Stimulated activated CD4-positive, alpha-beta T cell treated with anti-CD3 and anti-CD28 coated beads, Interleukin-1b, Interleukin-23, amount 100 ng/mL, for 1 hour (primary cell): ENCODE results near the gene FBLN1.
"Not testable (repeated sequence)": the region's sequence is repeated elsewhere in the genome, so short reads cannot be mapped to it uniquely, and the experiment has no call there.

Source experiments
- DNase-seq, 2 donors: peaks; one replicate each; pipeline ENCODE4 v3.0.0-alpha.2; 2020; ENCODE audit warnings: low read depth in 2 of 2

The FBLN1 gene, protein sequence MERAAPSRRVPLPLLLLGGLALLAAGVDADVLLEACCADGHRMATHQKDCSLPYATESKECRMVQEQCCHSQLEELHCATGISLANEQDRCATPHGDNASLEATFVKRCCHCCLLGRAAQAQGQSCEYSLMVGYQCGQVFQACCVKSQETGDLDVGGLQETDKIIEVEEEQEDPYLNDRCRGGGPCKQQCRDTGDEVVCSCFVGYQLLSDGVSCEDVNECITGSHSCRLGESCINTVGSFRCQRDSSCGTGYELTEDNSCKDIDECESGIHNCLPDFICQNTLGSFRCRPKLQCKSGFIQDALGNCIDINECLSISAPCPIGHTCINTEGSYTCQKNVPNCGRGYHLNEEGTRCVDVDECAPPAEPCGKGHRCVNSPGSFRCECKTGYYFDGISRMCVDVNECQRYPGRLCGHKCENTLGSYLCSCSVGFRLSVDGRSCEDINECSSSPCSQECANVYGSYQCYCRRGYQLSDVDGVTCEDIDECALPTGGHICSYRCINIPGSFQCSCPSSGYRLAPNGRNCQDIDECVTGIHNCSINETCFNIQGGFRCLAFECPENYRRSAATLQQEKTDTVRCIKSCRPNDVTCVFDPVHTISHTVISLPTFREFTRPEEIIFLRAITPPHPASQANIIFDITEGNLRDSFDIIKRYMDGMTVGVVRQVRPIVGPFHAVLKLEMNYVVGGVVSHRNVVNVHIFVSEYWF

GRCh38 chr22:45502215-45503049 lies at the start of gene FBLN1:
Gene FBLN1, plus strand, starts transcription at chr22:45502883. Its CDS starts 103 bp downstream, at chr22:45502986.
- DNase-seq = no peak

GRCh38 chr22:45453764-45454163 lies 48.9 kb upstream of the FBLN1 start:
- DNase-seq = no peak

- no peak for DNase-seq
Observed at GRCh38 chr22:45454275-45454674, 48.4 kb upstream of the FBLN1 start.

DNA sequence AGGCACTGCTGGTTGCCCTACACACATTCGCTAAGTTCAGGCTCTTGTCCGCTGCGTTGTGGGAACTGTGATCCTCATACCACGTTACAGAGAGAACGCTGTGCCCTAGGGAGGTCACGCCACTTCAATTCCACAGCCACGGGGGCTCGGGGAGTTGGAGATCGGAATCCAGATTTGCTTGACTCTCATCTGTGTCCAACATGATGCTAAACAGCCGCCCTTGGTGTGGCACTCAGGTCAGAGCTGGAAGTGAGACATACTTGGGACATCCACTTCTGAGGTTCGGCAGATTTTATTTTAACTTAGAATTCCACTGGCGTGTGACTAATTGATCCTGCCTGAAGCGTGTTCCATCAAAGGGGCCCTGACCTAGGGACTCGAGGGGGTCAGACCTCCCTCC lies 47.5 kb upstream of the FBLN1 start:
- no peak for DNase-seq

DNA sequence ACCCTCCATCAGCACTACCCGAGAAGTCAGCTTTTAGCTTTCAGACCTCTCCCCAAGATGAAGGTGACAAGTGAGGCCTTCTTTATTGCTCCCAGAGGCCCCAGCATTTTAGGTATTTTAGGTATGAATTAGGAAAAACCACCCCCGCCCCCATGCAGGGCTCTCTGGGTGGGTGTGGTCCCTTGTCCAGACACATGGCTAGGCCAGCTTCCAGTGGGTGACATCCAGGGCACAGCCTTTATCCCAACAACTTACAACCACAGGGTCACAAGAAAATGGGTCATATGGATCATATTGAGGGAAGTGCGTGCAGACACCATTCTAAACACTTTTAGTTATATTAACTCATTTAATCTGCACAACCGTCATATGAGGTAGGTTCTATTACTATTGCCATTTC lies 47.1 kb upstream of the FBLN1 start:
- no peak for DNase-seq

GRCh38 chr22:45456811-45457210 lies 45.9 kb upstream of the FBLN1 start:
- DNase-seq = no peak

GRCh38 chr22:45458532-45458931 lies 44.2 kb upstream of the FBLN1 start:
- no peak for DNase-seq

DNA sequence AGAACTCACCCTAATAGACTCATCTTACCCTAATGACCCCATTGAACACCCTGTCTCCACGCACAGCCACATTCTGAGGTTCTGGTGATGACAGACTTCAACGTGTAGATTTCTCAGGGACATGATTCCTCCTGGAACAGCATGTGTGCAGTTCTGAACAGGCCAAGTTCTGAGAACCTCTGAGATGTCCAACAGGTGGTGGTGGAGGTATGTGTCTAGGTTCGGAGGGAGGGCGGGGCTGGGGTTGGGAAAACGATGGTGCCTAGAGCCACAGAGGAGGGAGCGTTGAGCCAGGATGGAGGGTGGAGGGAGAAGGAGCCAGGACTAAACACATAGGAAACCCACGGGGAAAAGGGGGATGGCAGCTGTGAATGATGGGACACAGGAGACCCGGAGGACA lies 43.4 kb upstream of the FBLN1 start:
- DNase-seq = no peak

GRCh38 chr22:45460288-45461109 lies 42.2 kb upstream of the FBLN1 start:
- no peak for DNase-seq

DNA sequence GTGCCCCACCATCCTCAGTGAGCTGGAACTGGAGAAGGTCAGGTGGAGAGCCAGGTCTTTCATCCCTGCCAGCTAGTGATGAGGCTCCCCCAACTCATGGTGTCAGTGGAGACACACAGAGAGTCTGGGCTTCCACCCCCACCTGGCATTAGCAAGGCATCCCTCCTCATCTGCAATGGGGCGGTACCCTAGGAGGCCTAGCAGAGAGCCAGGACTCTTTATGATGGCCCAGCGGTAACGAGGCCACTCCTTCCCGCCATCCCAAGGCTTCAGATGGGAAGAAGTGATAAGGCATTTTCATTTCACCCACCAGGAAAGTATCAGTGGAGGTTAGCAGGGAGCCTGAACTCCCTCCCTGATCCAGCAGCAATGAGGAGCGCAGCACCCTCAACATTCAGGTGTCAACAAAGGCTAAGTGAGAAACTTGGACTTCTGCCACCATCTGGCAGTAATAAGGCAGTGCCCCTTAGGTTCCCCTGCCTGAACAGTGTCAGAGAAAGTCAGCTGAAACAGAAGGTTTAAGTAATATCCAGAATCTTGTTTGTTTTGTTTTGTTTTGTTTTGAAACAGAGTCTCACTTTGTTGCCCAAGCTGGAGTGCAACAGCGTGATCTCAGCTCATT lies 40.5 kb upstream of the FBLN1 start:
- DNase-seq = no peak

DNA sequence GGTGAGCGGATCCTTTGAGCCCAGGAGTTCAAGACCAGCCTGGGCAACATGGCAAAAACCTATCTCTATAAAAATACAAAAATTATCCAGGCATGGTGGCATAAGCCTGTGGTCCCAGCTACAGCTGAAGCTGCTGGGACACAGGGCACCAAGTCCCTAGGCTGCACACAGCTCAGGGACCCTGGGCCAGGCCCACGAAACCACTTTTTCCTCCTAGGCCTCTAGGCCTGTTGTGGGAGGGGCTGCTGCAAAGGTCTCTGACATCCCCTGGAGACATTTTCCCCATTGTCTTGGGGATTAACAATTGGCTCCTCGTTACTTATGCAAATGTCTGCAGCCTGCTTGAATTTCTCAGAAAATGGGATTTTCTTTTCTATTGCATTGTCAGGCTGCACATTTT lies 39.0 kb upstream of the FBLN1 start:
- DNase-seq = not testable (repeated sequence)

DNA sequence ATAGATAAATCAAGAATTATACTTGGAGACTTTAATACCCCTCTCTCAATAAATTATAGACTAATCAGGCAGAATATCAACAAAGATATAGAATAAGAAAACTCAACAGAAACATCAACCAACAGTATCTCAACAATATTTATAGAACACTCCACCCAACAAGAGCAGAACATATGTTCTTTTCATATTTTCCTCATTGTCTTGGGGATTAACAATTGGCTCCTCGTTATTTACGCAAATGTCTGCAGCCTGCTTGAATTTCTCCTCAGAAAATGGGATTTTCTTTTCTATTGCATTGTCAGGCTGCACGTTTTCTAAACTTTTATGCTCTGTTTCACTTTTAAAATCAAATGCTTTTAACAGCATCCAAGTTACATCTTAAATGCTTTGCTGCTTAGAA lies 37.0 kb upstream of the FBLN1 start:
- no peak for DNase-seq

GRCh38 chr22:45468872-45469271 lies 33.8 kb upstream of the FBLN1 start:
- no peak for DNase-seq

GRCh38 chr22:45469281-45470073 lies 33.2 kb upstream of the FBLN1 start:
- DNase-seq = no peak

DNA sequence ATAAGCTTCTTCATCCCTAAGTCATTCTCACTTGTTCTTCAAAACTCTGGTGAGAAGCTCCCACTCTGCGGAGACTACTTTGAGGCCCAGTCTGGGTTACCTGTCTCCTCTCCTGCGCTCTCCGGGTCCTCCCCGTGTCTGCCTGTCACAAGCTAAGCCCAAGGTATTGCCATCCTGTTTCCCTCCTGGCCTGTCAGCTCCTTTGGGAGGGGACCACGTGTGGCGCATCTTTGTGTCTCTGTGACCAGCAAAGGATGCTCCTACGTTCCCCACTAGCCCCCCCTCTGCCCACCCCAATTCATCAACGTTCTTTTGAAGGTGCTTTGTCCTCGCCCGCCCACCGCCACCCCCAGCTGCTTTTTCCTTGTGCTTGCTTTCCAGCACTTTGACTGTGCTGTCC lies 31.8 kb upstream of the FBLN1 start:
- DNase-seq = no peak

DNA sequence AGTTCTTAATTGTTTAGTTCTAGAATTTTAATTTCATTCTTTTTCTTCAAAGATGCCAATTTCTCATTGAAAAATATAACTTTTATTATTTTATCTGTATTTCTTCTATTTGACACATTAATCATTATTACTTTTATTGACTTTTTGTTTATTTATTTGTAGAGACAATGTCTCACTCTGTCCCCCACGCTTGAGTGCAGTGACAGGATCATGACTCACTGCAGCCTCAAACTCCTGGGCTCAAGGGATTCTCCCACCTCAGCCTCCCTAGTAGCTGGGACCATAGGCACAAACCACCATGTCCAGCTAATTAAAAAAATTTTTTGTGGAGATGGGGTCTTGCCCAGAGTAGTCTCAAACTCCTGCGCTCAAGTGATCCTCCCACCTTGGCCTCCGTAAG lies 30.3 kb upstream of the FBLN1 start:
- DNase-seq = no peak

GRCh38 chr22:45473626-45474237 lies 29.0 kb upstream of the FBLN1 start:
- DNase-seq = no peak

DNA sequence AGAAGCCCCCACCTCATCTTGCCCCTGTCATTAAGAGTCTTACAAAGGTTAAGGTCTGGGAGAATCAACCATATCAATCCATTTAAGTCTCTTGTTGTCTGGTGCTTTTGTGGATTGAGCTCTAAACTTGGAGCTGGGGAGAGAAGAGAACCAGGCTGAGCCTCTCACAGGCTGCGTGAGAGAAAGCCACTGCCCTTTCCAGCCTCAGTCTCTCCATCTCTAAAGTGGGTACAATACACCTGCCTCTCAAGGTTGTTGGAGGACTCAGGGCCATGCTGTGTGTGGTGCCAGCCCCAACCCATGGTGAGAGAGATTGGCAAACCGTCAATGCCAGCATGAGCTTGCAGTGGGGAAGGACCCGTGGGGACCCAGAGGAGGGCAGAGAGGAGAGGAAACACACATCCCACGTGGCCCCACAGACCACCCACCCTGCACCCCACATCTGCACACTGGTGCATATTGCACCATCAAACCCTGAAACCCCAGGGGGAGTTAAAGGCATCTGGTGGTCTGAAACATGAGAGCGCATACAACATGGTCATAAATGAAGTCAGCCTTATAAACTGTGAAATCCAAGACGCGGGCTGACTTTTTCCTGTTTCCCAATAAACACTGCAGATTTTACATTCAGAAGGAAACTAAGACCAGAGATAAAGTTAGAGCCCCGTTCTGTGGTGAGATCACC lies 27.5 kb upstream of the FBLN1 start:
- no peak for DNase-seq

DNA sequence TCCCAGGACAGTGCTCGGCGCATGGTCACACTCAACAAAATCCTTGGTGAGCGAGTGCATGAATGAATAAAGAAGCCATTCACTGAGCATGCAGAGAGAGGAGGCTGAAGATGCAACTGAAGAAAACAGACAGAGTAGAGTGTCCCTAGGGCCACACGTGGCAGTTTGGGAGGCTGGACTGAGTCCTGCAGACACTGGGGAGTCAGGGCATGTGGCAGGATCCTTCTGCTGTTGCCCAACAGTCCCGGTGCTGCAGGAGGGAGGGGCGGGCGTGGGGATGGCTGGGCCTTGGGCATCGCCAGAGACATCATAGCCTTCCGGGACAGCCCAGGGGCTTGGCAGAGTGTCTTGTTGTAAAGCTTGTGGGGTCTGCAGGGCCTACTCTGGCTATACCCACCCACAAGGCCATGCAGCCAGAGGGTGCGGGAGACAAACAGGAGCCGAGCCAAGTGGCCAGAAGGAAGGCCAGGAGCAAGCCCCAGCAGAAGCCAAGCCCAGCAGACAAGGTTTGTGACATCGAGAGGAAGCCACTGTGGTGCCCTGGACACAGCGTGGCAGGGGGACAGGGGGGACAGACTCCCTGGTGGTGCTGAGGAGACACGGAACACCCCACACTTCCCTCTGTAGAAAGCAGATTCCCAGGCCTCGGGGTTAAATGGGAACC lies 26.7 kb upstream of the FBLN1 start:
- no peak for DNase-seq
